Lung (tissue), 12 donors: ENCODE data around the gene PHLDB2. TPM values are rescaled to one million over a fixed set of nuclear protein-coding genes. Genes with fewer than 3 reads are reported as not detected.

Source experiments
- ATAC-seq: fragments of 200-7000 bp; cut with Tn5 transposase; one replicate; pipeline ENCODE4 v1.9.1; 2020; ENCODE audit warnings: moderate number of reproducible peaks; ENCODE audit not compliant: insufficient read depth, low FRiP score
- DNase-seq, 3 donors: peaks; one replicate each; pipeline ENCODE4 v3.0.0-alpha.2; 2013 to 2017
- H3K27ac ChIP-seq, 2 donors: one replicate each; pipeline ENCODE4 v1.5.1; 2013; ENCODE audit warnings: mild to moderate bottlenecking in 2 of 2, moderate library complexity in 2 of 2, control low read depth in 1 of 2, inconsistent platforms in 1 of 2, low read depth in 1 of 2, low read length in 1 of 2
- H3K27me3 ChIP-seq, 3 donors: one replicate each; pipeline ENCODE4 v1.5.1; 2013; ENCODE audit warnings: low read length in 2 of 3; ENCODE audit not compliant: control insufficient read depth in 3 of 3, insufficient read depth in 3 of 3
- H3K36me3 ChIP-seq, 4 donors: one replicate each; pipeline ENCODE4 v1.5.1; 2013; ENCODE audit warnings: low read length in 4 of 4, mild to moderate bottlenecking in 1 of 4, moderate library complexity in 1 of 4; ENCODE audit not compliant: control insufficient read depth in 4 of 4, insufficient read depth in 4 of 4
- H3K4me1 ChIP-seq, 5 donors: one replicate each; pipeline ENCODE4 v1.5.1; 2013; ENCODE audit warnings: low read length in 5 of 5, mild to moderate bottlenecking in 2 of 5, moderate library complexity in 1 of 5; ENCODE audit not compliant: control insufficient read depth in 5 of 5, insufficient read depth in 5 of 5
- H3K4me3 ChIP-seq: one replicate; pipeline ENCODE4 v1.5.1; 2013; ENCODE audit warnings: mild to moderate bottlenecking, control low read depth, moderate library complexity
- H3K9ac ChIP-seq, 2 donors: one replicate each; pipeline ENCODE4 v1.5.1; 2013; ENCODE audit warnings: low read length in 2 of 2, control low read depth in 1 of 2; ENCODE audit not compliant: insufficient read depth in 1 of 2
- H3K9me3 ChIP-seq, 4 donors: one replicate each; pipeline ENCODE4 v1.5.1; 2013; ENCODE audit warnings: low read length in 3 of 4, mild to moderate bottlenecking in 1 of 4, moderate library complexity in 1 of 4; ENCODE audit not compliant: control insufficient read depth in 4 of 4, insufficient read depth in 3 of 4
- CTCF ChIP-seq: IDR thresholded peaks from 2 replicates; pipeline ENCODE4 v1.5.1; 2012; ENCODE audit warnings: mild to moderate bottlenecking; ENCODE audit errors: control extremely low read depth, extremely low read depth
- WGBS, 2 donors: extraction: QIAGEN DNeasy Blood & Tissue Kit; methylation state at CpG; one replicate each; pipeline ENCODE4 v1.1.7; 2013; 5-methylcytosine and 5-hydroxymethylcytosine counted together
- polyA plus RNA-seq, 2 donors: library from polyadenylated mRNA; stranded (reverse); fragments of 200-250 nt; gene quantifications; one replicate each; pipeline ENCODE4 v1.2.1, GENCODE V29; 2013
- total RNA-seq, 2 donors: library from RNA; depleted of rRNA in 1 of 2; stranded (reverse); fragments of >200 nt in 1 of 2; gene quantifications; one replicate each; pipeline ENCODE4 v1.2.1, GENCODE V29; 2014 to 2021
- donor health status: control.
- donor health status: control.
- donor health status: Bipolar disorder and iron deficiency.
- donor health status: healthy.
- donor health status: DM: yes; HTN: yes; CAD: no.

PHLDB2 gene
- total and polyA plus RNA-seq, 4 donors, result 14.4 to 58.1 (median 26.7) TPM

DNA sequence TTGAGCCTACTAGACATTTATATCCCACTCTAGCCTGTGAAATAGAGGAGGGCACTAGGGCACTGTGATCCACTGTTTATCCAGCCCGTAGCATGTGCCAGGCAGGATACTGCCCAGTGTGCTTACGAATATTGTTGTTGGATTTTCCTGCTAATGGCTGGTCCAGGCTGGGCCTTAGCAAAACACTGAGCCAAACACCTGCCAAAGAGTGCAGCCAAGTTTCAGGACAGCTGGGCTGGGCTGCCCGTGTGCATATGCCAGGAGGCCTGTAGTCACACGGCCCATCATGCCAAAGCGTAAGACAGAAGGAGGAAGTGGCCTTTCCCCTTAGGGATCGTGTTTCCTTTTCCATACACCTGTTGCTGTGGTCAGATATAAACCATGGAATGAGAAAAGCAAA is 65.2 kb downstream of the PHLDB2 start:
- H3K36me3 ChIP-seq, result peaks cover 5 to 23% (median 14%) of the 10 kb centered on the region in 4 donors
- TF ChIP-seq CTCF, result no peak
- H3K9me3 ChIP-seq, result no peaks in the 10 kb centered on the region
- H3K9ac ChIP-seq, result no peak overlapping the region
- no peaks in the 10 kb centered on the region for H3K27me3 ChIP-seq
- peaks cover 0 to 24% (median 0%) of the 10 kb centered on the region in 5 donors for H3K4me1 ChIP-seq
- 40 to 46% methylated on average over 6 of the region's 6 CpGs for WGBS, 2 donors
- DNase-seq (peak; percentile 18 to 58 (median 38)), ATAC-seq (peak; percentile 27)
- H3K4me3 ChIP-seq, result no peak overlapping the region
- peak overlapping the region in 1 of 2 donors; percentile 55 for H3K27ac ChIP-seq

DNA sequence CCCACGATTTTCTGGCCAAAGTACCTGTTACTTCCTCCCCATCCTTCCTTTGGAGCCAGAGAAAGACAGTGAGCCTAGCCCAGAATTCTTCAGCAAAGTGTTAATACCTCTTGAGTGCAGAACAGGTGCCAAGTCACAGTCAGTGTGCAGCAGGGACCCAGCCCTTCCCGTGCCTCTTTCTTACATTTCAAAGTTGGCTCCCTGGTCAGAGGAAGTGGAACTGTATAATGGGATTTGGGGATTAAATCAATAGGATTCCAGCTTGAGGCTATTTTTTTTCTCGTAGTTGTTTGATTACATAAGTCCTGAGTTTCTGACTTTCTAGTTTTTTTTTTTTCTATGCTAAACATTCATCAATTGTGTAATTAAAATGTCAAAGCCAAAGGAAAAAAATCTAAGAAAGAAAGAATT is 67.2 kb downstream of the PHLDB2 start:
- peaks cover 0 to 25% (median 0%) of the 10 kb centered on the region in 5 donors for H3K4me1 ChIP-seq
- WGBS, 2 donors, result 18 to 49% methylated on average over 3 of the region's 3 CpGs
- H3K9ac ChIP-seq, result no peak overlapping the region
- H3K27ac ChIP-seq, result no peak overlapping the region
- H3K9me3 ChIP-seq, result no peaks in the 10 kb centered on the region
- no peaks in the 10 kb centered on the region for H3K27me3 ChIP-seq
- DNase-seq (no peak), ATAC-seq (no peak)
- H3K36me3 ChIP-seq, result peaks cover 3 to 12% (median 6%) of the 10 kb centered on the region in 4 donors
- H3K4me3 ChIP-seq, result no peak overlapping the region
- TF ChIP-seq CTCF, result no peak

DNA sequence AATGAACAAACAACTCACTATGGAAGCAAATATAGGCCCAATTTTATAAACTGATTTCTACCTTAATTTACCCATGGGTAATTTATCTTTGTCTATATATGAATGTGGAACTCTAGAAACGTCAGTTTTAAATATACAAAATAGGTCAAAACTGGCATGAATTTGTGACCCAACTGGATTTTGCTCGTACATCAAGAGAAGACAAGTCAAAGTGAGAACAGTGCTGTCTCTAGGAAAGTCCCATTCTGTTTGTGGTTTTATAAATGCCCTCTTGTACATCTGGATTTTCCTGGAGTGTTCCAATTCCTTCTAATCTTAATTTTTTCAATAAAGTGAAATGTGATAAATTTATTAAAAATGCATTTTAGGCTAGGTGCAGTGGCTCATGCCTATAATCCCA is 69.5 kb downstream of the PHLDB2 start:
- no peak for DNase-seq
- Histone ChIP-seq H3K36me3 (peaks cover 0 to 10% (median 5%) of the 10 kb centered on the region in 4 donors), H3K27ac (no peak overlapping the region), H3K4me3 (no peak overlapping the region), H3K27me3 (no peaks in the 10 kb centered on the region), H3K4me1 (peaks cover 0 to 29% (median 0%) of the 10 kb centered on the region in 5 donors), H3K9me3 (no peaks in the 10 kb centered on the region), H3K9ac (no peak overlapping the region)
- no peak for ATAC-seq
- TF ChIP-seq CTCF, result no peak
- WGBS, 2 donors, result 79 to 86% methylated on average over 2 of the region's 2 CpGs

DNA sequence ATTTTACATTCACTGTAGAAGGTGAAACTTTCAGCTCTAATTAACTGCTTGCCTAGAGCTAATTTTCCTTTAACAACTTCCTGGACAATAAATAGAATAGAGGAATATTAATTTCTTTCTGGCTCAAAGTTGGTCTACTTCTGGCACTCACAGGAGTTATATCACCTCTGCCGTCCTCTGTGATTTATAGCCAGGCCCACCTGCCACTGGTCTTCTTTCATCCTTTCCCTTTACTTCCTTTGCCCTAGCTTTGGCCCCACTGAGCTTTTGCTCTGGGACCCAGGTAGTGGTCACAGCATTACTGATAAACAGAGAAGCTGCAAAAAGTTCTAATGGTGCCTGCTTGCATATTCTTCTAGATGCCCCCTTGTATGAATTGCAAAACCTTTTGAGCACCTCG is 70.4 kb downstream of the PHLDB2 start:
- H3K36me3 ChIP-seq, result peaks cover 0 to 8% (median 4%) of the 10 kb centered on the region in 4 donors
- no peak overlapping the region for H3K4me3 ChIP-seq
- H3K4me1 ChIP-seq, result peaks cover 0 to 20% (median 0%) of the 10 kb centered on the region in 5 donors
- WGBS, 2 donors, result 83 to 89% methylated on average over 2 of the region's 2 CpGs
- no peak for TF ChIP-seq CTCF
- no peak for DNase-seq
- no peaks in the 10 kb centered on the region for H3K9me3 ChIP-seq
- no peak overlapping the region for H3K27ac ChIP-seq
- no peaks in the 10 kb centered on the region for H3K27me3 ChIP-seq
- no peak overlapping the region for H3K9ac ChIP-seq
- no peak for ATAC-seq
